IPS DF 6.9 (cell line): Measurements from ENCODE around the gene DYNC2LI1.
"Not testable (repeated sequence)": the region's sequence is repeated elsewhere in the genome, so short reads cannot be mapped to it uniquely, and the experiment has no call there.

Experiments
- DNase-seq: peaks from one replicate; pipeline ENCODE4 v3.0.0-alpha.2; 2013; ENCODE audit warnings: low read depth, low spot score
- H3K27ac ChIP-seq: one replicate; pipeline ENCODE4 v1.5.1; 2013; ENCODE audit warnings: low read length, control low read depth
- H3K27me3 ChIP-seq: 2 replicates; pipeline ENCODE4 v1.6.1; 2013; ENCODE audit warnings: mild to moderate bottlenecking, low read length; ENCODE audit not compliant: control insufficient read depth, insufficient read depth
- H3K36me3 ChIP-seq: 2 replicates; pipeline ENCODE4 v1.6.1; 2013; ENCODE audit warnings: low read length; ENCODE audit not compliant: control insufficient read depth, insufficient read depth
- H3K4me1 ChIP-seq: 2 replicates; pipeline ENCODE4 v1.6.1; 2013; ENCODE audit warnings: low read length; ENCODE audit not compliant: control insufficient read depth, insufficient read depth
- H3K4me3 ChIP-seq: 2 replicates; pipeline ENCODE4 v1.5.1; 2013; ENCODE audit warnings: mild to moderate bottlenecking, low read length
- H3K9me3 ChIP-seq: 2 replicates; pipeline ENCODE4 v1.6.1; 2013; ENCODE audit warnings: low read length, inconsistent platforms; ENCODE audit not compliant: control insufficient read depth, insufficient read depth
- WGBS: extraction: QIAGEN DNeasy Blood & Tissue Kit; methylation state at CpG from one replicate; pipeline ENCODE4 v1.1.7; 2013; ENCODE audit warnings: mixed read lengths, missing lambda C conversion rate; ENCODE audit not compliant: insufficient read length, insufficient coverage; 5-methylcytosine and 5-hydroxymethylcytosine counted together

The DYNC2LI1 gene

GRCh38 chr2:43773876-43774613 is at the start of gene DYNC2LI1:
DYNC2LI1 (plus strand) TSS chr2:43774039; CDS start chr2:43774139, 100 bp downstream.
- peak within 1 kb of the TSS; percentile 41; the same call in 1 of the 2 replicates for H3K4me3 ChIP-seq
- H3K27ac ChIP-seq: no peak within 1 kb of the TSS
- H3K36me3 ChIP-seq: no peaks in the 10 kb centered on the region
- no peaks in the 10 kb centered on the region for H3K4me1 ChIP-seq
- no peaks in the 10 kb centered on the region for H3K27me3 ChIP-seq
- no CpG with 5 or more reads among the region's 31 CpGs for WGBS
- peak; percentile 74 for DNase-seq
- H3K9me3 ChIP-seq: no peaks in the 10 kb centered on the region

GRCh38 chr2:43724728-43725526 is 48.9 kb upstream of the DYNC2LI1 start:
- Histone ChIP-seq H3K27ac (no peak overlapping the region), H3K4me1 (peaks cover 3% of the 10 kb centered on the region), H3K27me3 (no peaks in the 10 kb centered on the region), H3K36me3 (no peaks in the 10 kb centered on the region), H3K4me3 (no peak overlapping the region), H3K9me3 (no peaks in the 10 kb centered on the region)
- no CpG with 5 or more reads among the region's 4 CpGs for WGBS
- DNase-seq: no peak

GRCh38 chr2:43725711-43726246 is 48.1 kb upstream of the DYNC2LI1 start:
- Histone ChIP-seq H3K4me3 (no peak overlapping the region), H3K27me3 (no peaks in the 10 kb centered on the region), H3K27ac (no peak overlapping the region), H3K36me3 (no peaks in the 10 kb centered on the region), H3K9me3 (no peaks in the 10 kb centered on the region), H3K4me1 (peaks cover 4% of the 10 kb centered on the region)
- WGBS: no CpG with 5 or more reads among the region's 3 CpGs
- DNase-seq: no peak

GRCh38 chr2:43726961-43727633 is 46.7 kb upstream of the DYNC2LI1 start:
- H3K4me1 ChIP-seq, H3K4me3 ChIP-seq, H3K36me3 ChIP-seq, H3K9me3 ChIP-seq, H3K27me3 ChIP-seq, DNase-seq, H3K27ac ChIP-seq: not testable (repeated sequence)
- no CpG with 5 or more reads among the region's 14 CpGs for WGBS

GRCh38 chr2:43727634-43728014 is 46.2 kb upstream of the DYNC2LI1 start:
- H3K27ac ChIP-seq: no peak overlapping the region
- no peaks in the 10 kb centered on the region for H3K27me3 ChIP-seq
- H3K9me3 ChIP-seq: no peaks in the 10 kb centered on the region
- H3K36me3 ChIP-seq: no peaks in the 10 kb centered on the region
- no peak overlapping the region for H3K4me3 ChIP-seq
- peaks cover 4% of the 10 kb centered on the region for H3K4me1 ChIP-seq
- no CpG with 5 or more reads among the region's 2 CpGs for WGBS
- DNase-seq: no peak

GRCh38 chr2:43729491-43730174 is 44.2 kb upstream of the DYNC2LI1 start:
- no peak overlapping the region for H3K4me3 ChIP-seq
- WGBS: no CpG with 5 or more reads among the region's 5 CpGs
- H3K36me3 ChIP-seq: no peaks in the 10 kb centered on the region
- no peak overlapping the region for H3K27ac ChIP-seq
- no peaks in the 10 kb centered on the region for H3K9me3 ChIP-seq
- H3K27me3 ChIP-seq: no peaks in the 10 kb centered on the region
- no peak for DNase-seq
- peaks cover 4% of the 10 kb centered on the region for H3K4me1 ChIP-seq

- H3K4me1 ChIP-seq: peaks cover 4% of the 10 kb centered on the region
- H3K9me3 ChIP-seq: no peaks in the 10 kb centered on the region
- DNase-seq: no peak
- H3K27me3 ChIP-seq: no peaks in the 10 kb centered on the region
- no peak overlapping the region for H3K27ac ChIP-seq
- H3K36me3 ChIP-seq: no peaks in the 10 kb centered on the region
- WGBS: no CpG with 5 or more reads among the region's 1 CpG
- H3K4me3 ChIP-seq: no peak overlapping the region
Observed at GRCh38 chr2:43731211-43731610, 42.6 kb upstream of the DYNC2LI1 start.

GRCh38 chr2:43736637-43737036 is 37.2 kb upstream of the DYNC2LI1 start:
- H3K4me3 ChIP-seq: no peak overlapping the region
- no peak for DNase-seq
- H3K4me1 ChIP-seq: no peaks in the 10 kb centered on the region
- H3K36me3 ChIP-seq: no peaks in the 10 kb centered on the region
- no CpG with 5 or more reads among the region's 6 CpGs for WGBS
- H3K9me3 ChIP-seq: no peaks in the 10 kb centered on the region
- H3K27ac ChIP-seq: no peak overlapping the region
- H3K27me3 ChIP-seq: no peaks in the 10 kb centered on the region

GRCh38 chr2:43737097-43737854 is 36.6 kb upstream of the DYNC2LI1 start:
- WGBS: no CpG with 5 or more reads among the region's 8 CpGs
- H3K27me3 ChIP-seq: no peaks in the 10 kb centered on the region
- no peak overlapping the region for H3K4me3 ChIP-seq
- no peak for DNase-seq
- no peaks in the 10 kb centered on the region for H3K36me3 ChIP-seq
- H3K4me1 ChIP-seq: no peaks in the 10 kb centered on the region
- H3K27ac ChIP-seq: no peak overlapping the region
- H3K9me3 ChIP-seq: no peaks in the 10 kb centered on the region
